GM23338 (cell line): ENCODE data around the gene PHC1. TPM values are rescaled to one million over a fixed set of nuclear protein-coding genes. Genes with fewer than 3 reads are reported as not detected.

Experiments
- ATAC-seq: fragments of 200-7000 bp; cut with Tn5 transposase; 3 replicates; pipeline ENCODE4 v1.9.1; 2020
- DNase-seq: peaks from one replicate; pipeline ENCODE4 v3.0.0-alpha.2; 2015; ENCODE audit warnings: low spot score
- H2AFZ ChIP-seq: fragments of 200-600 bp; sonication (generic); 2 replicates; pipeline ENCODE4 v1.8.0; 2016; ENCODE audit warnings: antibody characterized with exemption, mild to moderate bottlenecking, moderate library complexity
- H3F3A ChIP-seq: fragments of 200-600 bp; sonication (generic); replicated peaks from 2 replicates; pipeline ENCODE4 v1.8.0; 2017; ENCODE audit warnings: antibody characterized with exemption, mixed run types, low read depth
- H3K27ac ChIP-seq: fragments of 200-600 bp; sonication (generic); 2 replicates; pipeline ENCODE4 v1.6.1; 2016; ENCODE audit warnings: low read depth
- H3K27me3 ChIP-seq: fragments of 200-600 bp; sonication (generic); 2 replicates; pipeline ENCODE4 v1.8.0; 2016; ENCODE audit warnings: mild to moderate bottlenecking, mixed run types, moderate library complexity; ENCODE audit not compliant: insufficient read depth
- H3K36me3 ChIP-seq: fragments of 200-600 bp; sonication (generic); 2 replicates; pipeline ENCODE4 v1.8.0; 2016; ENCODE audit warnings: mild to moderate bottlenecking; ENCODE audit not compliant: insufficient read depth
- H3K4me1 ChIP-seq: fragments of 200-600 bp; sonication (generic); 2 replicates; pipeline ENCODE4 v1.8.0; 2016; ENCODE audit warnings: mild to moderate bottlenecking, moderate library complexity; ENCODE audit not compliant: insufficient read depth
- H3K4me2 ChIP-seq: fragments of 200-600 bp; sonication (generic); 2 replicates; pipeline ENCODE4 v1.7.1; 2017; ENCODE audit warnings: mixed run types
- H3K4me3 ChIP-seq: fragments of 200-600 bp; sonication (generic); 2 replicates; pipeline ENCODE4 v1.6.1; 2016; ENCODE audit warnings: mixed run types
- H3K79me2 ChIP-seq: fragments of 200-600 bp; sonication (generic); replicated peaks from 2 replicates; pipeline ENCODE4 v1.8.0; 2017; ENCODE audit warnings: mild to moderate bottlenecking; ENCODE audit not compliant: insufficient read depth
- H3K9me2 ChIP-seq: fragments of 200-600 bp; sonication (generic); 2 replicates; pipeline ENCODE4 v1.8.0; 2017; ENCODE audit not compliant: insufficient read depth
- H4K20me1 ChIP-seq: fragments of 200-600 bp; sonication (generic); replicated peaks from 2 replicates; pipeline ENCODE4 v1.8.0; 2017; ENCODE audit warnings: mild to moderate bottlenecking; ENCODE audit not compliant: insufficient read depth
- H3K27ac Mint-ChIP-seq: 2 replicates; pipeline ENCODE4 v1.8.0; 2020; ENCODE audit warnings: inconsistent platforms, mild to moderate bottlenecking, moderate library complexity, mixed read lengths
- H3K27me3 Mint-ChIP-seq: 3 replicates; pipeline ENCODE4 v1.8.0; 2022; ENCODE audit warnings: low read depth, mild to moderate bottlenecking, moderate library complexity, mixed read lengths, inconsistent platforms; ENCODE audit not compliant: insufficient read depth, poor library complexity
- H3K36me3 Mint-ChIP-seq: 3 replicates; pipeline ENCODE4 v1.8.0; 2021; ENCODE audit warnings: low read depth, mild to moderate bottlenecking, inconsistent platforms, moderate library complexity, mixed read lengths
- H3K4me1 Mint-ChIP-seq: 3 replicates; pipeline ENCODE4 v1.8.0; 2020; ENCODE audit warnings: mild to moderate bottlenecking, inconsistent platforms, mixed read lengths
- H3K4me3 Mint-ChIP-seq: 3 replicates; pipeline ENCODE4 v1.8.0; 2021; ENCODE audit warnings: moderate library complexity, mild to moderate bottlenecking, inconsistent platforms, mixed read lengths
- H3K9me3 Mint-ChIP-seq: 3 replicates; pipeline ENCODE4 v1.8.0; 2020; ENCODE audit warnings: moderate library complexity, mild to moderate bottlenecking, inconsistent platforms, mixed read lengths
- CREB1 ChIP-seq: fragments of 250-450 bp; sonication (Bioruptor Pico); IDR thresholded peaks from 2 replicates; pipeline ENCODE4 v1.5.0; 2020; ENCODE audit warnings: low read depth, mild to moderate bottlenecking, moderate library complexity
- JUNB ChIP-seq: IDR thresholded peaks from one replicate; pipeline ENCODE4 v1.6.1; 2016; ENCODE audit warnings: antibody characterized with exemption; ENCODE audit not compliant: unreplicated experiment
- NANOG ChIP-seq: IDR thresholded peaks from 2 replicates; pipeline ENCODE4 v1.6.1; 2016; ENCODE audit warnings: antibody characterized with exemption, borderline replicate concordance
- POLR2AphosphoS5 ChIP-seq: IDR thresholded peaks from 2 replicates; pipeline ENCODE4 v1.6.1; 2016; ENCODE audit warnings: antibody characterized with exemption, low read depth
- STAT1 ChIP-seq: IDR thresholded peaks from one replicate; pipeline ENCODE4 v1.6.1; 2016; ENCODE audit warnings: antibody characterized with exemption; ENCODE audit not compliant: unreplicated experiment
- ZNF331 ChIP-seq: fragments of 250-450 bp; sonication (Bioruptor Pico); IDR thresholded peaks from 2 replicates; pipeline ENCODE4 v1.5.0; 2020; ENCODE audit warnings: low read depth, mild to moderate bottlenecking, moderate library complexity
- polyA plus RNA-seq: library from polyadenylated mRNA; unstranded; fragments of >200 nt; fragmentation: Nextera tagmentation; extraction: Ambion mirVana; gene quantifications from 2 replicates; pipeline ENCODE4 v1.2.1, GENCODE V29; 2016
- total RNA-seq: library from RNA; depleted of rRNA; stranded (reverse); fragments of >200 nt; shearing (Covaris generic); gene quantifications from 2 replicates; pipeline ENCODE4 v1.2.3, GENCODE V29; 2014
- TF ChIP-seq, protein P1 (sequence below): IDR thresholded peaks from one replicate; pipeline ENCODE4 v1.6.1; 2018; ENCODE audit warnings: antibody characterized with exemption; ENCODE audit not compliant: unreplicated experiment
- TF ChIP-seq, protein P2 (sequence below), 2 experiments: fragments of 200-600 bp in 1 of 2; sonication (generic) in 1 of 2; conservative IDR thresholded peaks; 2 replicates each; pipeline versions ENCODE4 v1.5.1 to v1.6.1; 2016 to 2017; ENCODE audit warnings: antibody characterized with exemption in 2 of 2, low read depth in 2 of 2, mild to moderate bottlenecking in 2 of 2, moderate library complexity in 1 of 2
- TF ChIP-seq, protein P3 (sequence below): fragments of 250-450 bp; sonication (Bioruptor Pico); IDR thresholded peaks from 2 replicates; pipeline ENCODE4 v1.5.0; 2020; ENCODE audit warnings: mild to moderate bottlenecking, moderate library complexity
- TF ChIP-seq, protein P4 (sequence below): IDR thresholded peaks from 2 replicates; pipeline ENCODE4 v1.6.1; 2016; ENCODE audit warnings: antibody characterized with exemption

The PHC1 gene
- total and polyA plus RNA-seq, 2 experiments from 2014 or later = 303 to 1,069 TPM

DNA sequence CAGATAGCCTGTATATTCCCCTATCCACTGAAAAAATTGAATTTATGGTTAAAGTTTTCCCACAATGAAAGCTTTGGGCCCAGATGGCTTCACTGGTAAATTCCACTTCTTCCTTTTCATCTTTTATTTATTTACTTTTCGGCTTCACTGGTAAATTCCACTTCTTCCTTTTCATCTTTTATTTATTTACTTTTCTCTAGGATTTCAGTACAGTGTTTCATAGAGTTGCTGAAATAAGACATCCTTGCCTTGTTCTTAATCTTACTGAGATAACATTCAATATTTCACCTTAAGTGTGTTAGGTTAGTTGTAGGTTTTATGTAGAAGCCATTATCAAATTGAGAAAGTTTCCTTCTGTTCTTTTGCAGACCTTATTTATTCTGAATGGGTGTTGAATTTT is 56.1 kb downstream of the PHC1 start:
- Histone ChIP-seq H3K4me2 (no peak overlapping the region), H2AFZ (no peak overlapping the region), H3K36me3 (no peaks in the 10 kb centered on the region), H3K4me1 (no peaks in the 10 kb centered on the region), H3K79me2 (no peaks in the 10 kb centered on the region), H3K4me3 (no peak overlapping the region), H3K27ac (no peak overlapping the region), H3K27me3 (no peaks in the 10 kb centered on the region), H3F3A (no peaks in the 10 kb centered on the region), H3K9me2 (no peaks in the 10 kb centered on the region), H4K20me1 (no peaks in the 10 kb centered on the region)
- Mint-ChIP-seq H3K27ac (no peak overlapping the region), H3K9me3 (peaks cover 22% of the 10 kb centered on the region), H3K4me1 (no peaks in the 10 kb centered on the region), H3K4me3 (no peak overlapping the region), H3K27me3 (peaks cover 4% of the 10 kb centered on the region), H3K36me3 (peaks cover 15% of the 10 kb centered on the region; the same call in 2 of the 3 replicates)
- ATAC-seq = no peak
- DNase-seq = no peak
- no peak for TF ChIP-seq STAT1
- no peak for TF ChIP-seq POLR2AphosphoS5
- no peak for TF ChIP-seq JUNB
- TF ChIP-seq CREB1 (CRISPR knock-in tag) = no peak
- TF ChIP-seq, protein P1, sequence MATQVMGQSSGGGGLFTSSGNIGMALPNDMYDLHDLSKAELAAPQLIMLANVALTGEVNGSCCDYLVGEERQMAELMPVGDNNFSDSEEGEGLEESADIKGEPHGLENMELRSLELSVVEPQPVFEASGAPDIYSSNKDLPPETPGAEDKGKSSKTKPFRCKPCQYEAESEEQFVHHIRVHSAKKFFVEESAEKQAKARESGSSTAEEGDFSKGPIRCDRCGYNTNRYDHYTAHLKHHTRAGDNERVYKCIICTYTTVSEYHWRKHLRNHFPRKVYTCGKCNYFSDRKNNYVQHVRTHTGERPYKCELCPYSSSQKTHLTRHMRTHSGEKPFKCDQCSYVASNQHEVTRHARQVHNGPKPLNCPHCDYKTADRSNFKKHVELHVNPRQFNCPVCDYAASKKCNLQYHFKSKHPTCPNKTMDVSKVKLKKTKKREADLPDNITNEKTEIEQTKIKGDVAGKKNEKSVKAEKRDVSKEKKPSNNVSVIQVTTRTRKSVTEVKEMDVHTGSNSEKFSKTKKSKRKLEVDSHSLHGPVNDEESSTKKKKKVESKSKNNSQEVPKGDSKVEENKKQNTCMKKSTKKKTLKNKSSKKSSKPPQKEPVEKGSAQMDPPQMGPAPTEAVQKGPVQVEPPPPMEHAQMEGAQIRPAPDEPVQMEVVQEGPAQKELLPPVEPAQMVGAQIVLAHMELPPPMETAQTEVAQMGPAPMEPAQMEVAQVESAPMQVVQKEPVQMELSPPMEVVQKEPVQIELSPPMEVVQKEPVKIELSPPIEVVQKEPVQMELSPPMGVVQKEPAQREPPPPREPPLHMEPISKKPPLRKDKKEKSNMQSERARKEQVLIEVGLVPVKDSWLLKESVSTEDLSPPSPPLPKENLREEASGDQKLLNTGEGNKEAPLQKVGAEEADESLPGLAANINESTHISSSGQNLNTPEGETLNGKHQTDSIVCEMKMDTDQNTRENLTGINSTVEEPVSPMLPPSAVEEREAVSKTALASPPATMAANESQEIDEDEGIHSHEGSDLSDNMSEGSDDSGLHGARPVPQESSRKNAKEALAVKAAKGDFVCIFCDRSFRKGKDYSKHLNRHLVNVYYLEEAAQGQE = no peak
- no peak for TF ChIP-seq ZNF331 (CRISPR knock-in tag)
- TF ChIP-seq, protein P2, sequence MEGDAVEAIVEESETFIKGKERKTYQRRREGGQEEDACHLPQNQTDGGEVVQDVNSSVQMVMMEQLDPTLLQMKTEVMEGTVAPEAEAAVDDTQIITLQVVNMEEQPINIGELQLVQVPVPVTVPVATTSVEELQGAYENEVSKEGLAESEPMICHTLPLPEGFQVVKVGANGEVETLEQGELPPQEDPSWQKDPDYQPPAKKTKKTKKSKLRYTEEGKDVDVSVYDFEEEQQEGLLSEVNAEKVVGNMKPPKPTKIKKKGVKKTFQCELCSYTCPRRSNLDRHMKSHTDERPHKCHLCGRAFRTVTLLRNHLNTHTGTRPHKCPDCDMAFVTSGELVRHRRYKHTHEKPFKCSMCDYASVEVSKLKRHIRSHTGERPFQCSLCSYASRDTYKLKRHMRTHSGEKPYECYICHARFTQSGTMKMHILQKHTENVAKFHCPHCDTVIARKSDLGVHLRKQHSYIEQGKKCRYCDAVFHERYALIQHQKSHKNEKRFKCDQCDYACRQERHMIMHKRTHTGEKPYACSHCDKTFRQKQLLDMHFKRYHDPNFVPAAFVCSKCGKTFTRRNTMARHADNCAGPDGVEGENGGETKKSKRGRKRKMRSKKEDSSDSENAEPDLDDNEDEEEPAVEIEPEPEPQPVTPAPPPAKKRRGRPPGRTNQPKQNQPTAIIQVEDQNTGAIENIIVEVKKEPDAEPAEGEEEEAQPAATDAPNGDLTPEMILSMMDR (conservative IDR thresholded peaks at IDR 0.05; ENCODE audit: low read depth in 2 of 2) = no peak
- TF ChIP-seq, protein P3, sequence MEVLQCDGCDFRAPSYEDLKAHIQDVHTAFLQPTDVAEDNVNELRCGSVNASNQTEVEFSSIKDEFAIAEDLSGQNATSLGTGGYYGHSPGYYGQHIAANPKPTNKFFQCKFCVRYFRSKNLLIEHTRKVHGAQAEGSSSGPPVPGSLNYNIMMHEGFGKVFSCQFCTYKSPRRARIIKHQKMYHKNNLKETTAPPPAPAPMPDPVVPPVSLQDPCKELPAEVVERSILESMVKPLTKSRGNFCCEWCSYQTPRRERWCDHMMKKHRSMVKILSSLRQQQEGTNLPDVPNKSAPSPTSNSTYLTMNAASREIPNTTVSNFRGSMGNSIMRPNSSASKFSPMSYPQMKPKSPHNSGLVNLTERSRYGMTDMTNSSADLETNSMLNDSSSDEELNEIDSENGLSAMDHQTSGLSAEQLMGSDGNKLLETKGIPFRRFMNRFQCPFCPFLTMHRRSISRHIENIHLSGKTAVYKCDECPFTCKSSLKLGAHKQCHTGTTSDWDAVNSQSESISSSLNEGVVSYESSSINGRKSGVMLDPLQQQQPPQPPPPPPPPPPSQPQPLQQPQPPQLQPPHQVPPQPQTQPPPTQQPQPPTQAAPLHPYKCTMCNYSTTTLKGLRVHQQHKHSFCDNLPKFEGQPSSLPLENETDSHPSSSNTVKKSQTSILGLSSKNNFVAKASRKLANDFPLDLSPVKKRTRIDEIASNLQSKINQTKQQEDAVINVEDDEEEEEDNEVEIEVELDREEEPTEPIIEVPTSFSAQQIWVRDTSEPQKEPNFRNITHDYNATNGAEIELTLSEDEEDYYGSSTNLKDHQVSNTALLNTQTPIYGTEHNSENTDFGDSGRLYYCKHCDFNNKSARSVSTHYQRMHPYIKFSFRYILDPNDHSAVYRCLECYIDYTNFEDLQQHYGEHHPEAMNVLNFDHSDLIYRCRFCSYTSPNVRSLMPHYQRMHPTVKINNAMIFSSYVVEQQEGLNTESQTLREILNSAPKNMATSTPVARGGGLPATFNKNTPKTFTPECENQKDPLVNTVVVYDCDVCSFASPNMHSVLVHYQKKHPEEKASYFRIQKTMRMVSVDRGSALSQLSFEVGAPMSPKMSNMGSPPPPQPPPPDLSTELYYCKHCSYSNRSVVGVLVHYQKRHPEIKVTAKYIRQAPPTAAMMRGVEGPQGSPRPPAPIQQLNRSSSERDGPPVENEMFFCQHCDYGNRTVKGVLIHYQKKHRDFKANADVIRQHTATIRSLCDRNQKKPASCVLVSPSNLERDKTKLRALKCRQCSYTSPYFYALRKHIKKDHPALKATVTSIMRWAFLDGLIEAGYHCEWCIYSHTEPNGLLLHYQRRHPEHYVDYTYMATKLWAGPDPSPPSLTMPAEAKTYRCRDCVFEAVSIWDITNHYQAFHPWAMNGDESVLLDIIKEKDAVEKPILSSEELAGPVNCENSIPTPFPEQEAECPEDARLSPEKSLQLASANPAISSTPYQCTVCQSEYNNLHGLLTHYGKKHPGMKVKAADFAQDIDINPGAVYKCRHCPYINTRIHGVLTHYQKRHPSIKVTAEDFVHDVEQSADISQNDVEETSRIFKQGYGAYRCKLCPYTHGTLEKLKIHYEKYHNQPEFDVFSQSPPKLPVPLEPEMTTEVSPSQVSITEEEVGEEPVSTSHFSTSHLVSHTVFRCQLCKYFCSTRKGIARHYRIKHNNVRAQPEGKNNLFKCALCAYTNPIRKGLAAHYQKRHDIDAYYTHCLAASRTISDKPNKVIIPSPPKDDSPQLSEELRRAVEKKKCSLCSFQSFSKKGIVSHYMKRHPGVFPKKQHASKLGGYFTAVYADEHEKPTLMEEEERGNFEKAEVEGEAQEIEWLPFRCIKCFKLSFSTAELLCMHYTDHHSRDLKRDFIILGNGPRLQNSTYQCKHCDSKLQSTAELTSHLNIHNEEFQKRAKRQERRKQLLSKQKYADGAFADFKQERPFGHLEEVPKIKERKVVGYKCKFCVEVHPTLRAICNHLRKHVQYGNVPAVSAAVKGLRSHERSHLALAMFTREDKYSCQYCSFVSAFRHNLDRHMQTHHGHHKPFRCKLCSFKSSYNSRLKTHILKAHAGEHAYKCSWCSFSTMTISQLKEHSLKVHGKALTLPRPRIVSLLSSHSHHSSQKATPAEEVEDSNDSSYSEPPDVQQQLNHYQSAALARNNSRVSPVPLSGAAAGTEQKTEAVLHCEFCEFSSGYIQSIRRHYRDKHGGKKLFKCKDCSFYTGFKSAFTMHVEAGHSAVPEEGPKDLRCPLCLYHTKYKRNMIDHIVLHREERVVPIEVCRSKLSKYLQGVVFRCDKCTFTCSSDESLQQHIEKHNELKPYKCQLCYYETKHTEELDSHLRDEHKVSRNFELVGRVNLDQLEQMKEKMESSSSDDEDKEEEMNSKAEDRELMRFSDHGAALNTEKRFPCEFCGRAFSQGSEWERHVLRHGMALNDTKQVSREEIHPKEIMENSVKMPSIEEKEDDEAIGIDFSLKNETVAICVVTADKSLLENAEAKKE (CRISPR knock-in tag) = no peak
- TF ChIP-seq, protein P4, sequence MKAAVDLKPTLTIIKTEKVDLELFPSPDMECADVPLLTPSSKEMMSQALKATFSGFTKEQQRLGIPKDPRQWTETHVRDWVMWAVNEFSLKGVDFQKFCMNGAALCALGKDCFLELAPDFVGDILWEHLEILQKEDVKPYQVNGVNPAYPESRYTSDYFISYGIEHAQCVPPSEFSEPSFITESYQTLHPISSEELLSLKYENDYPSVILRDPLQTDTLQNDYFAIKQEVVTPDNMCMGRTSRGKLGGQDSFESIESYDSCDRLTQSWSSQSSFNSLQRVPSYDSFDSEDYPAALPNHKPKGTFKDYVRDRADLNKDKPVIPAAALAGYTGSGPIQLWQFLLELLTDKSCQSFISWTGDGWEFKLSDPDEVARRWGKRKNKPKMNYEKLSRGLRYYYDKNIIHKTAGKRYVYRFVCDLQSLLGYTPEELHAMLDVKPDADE = no peak
- TF ChIP-seq NANOG = no peak
